GM23338 (cell line): ENCODE measurements around the gene COL20A1. TPM values are rescaled to one million over a fixed set of nuclear protein-coding genes. Genes with fewer than 3 reads are reported as not detected.

Experiments
- ATAC-seq: fragments of 200-7000 bp; cut with Tn5 transposase; 3 replicates; pipeline ENCODE4 v1.9.1; 2020
- DNase-seq: peaks from one replicate; pipeline ENCODE4 v3.0.0-alpha.2; 2015; ENCODE audit warnings: low spot score
- H2AFZ ChIP-seq: fragments of 200-600 bp; sonication (generic); 2 replicates; pipeline ENCODE4 v1.8.0; 2016; ENCODE audit warnings: antibody characterized with exemption, mild to moderate bottlenecking, moderate library complexity
- H3F3A ChIP-seq: fragments of 200-600 bp; sonication (generic); replicated peaks from 2 replicates; pipeline ENCODE4 v1.8.0; 2017; ENCODE audit warnings: antibody characterized with exemption, mixed run types, low read depth
- H3K27ac ChIP-seq: fragments of 200-600 bp; sonication (generic); 2 replicates; pipeline ENCODE4 v1.6.1; 2016; ENCODE audit warnings: low read depth
- H3K27me3 ChIP-seq: fragments of 200-600 bp; sonication (generic); 2 replicates; pipeline ENCODE4 v1.8.0; 2016; ENCODE audit warnings: mild to moderate bottlenecking, mixed run types, moderate library complexity; ENCODE audit not compliant: insufficient read depth
- H3K36me3 ChIP-seq: fragments of 200-600 bp; sonication (generic); 2 replicates; pipeline ENCODE4 v1.8.0; 2016; ENCODE audit warnings: mild to moderate bottlenecking; ENCODE audit not compliant: insufficient read depth
- H3K4me1 ChIP-seq: fragments of 200-600 bp; sonication (generic); 2 replicates; pipeline ENCODE4 v1.8.0; 2016; ENCODE audit warnings: mild to moderate bottlenecking, moderate library complexity; ENCODE audit not compliant: insufficient read depth
- H3K4me2 ChIP-seq: fragments of 200-600 bp; sonication (generic); 2 replicates; pipeline ENCODE4 v1.7.1; 2017; ENCODE audit warnings: mixed run types
- H3K4me3 ChIP-seq: fragments of 200-600 bp; sonication (generic); 2 replicates; pipeline ENCODE4 v1.6.1; 2016; ENCODE audit warnings: mixed run types
- H3K79me2 ChIP-seq: fragments of 200-600 bp; sonication (generic); replicated peaks from 2 replicates; pipeline ENCODE4 v1.8.0; 2017; ENCODE audit warnings: mild to moderate bottlenecking; ENCODE audit not compliant: insufficient read depth
- H3K9me2 ChIP-seq: fragments of 200-600 bp; sonication (generic); 2 replicates; pipeline ENCODE4 v1.8.0; 2017; ENCODE audit not compliant: insufficient read depth
- H4K20me1 ChIP-seq: fragments of 200-600 bp; sonication (generic); replicated peaks from 2 replicates; pipeline ENCODE4 v1.8.0; 2017; ENCODE audit warnings: mild to moderate bottlenecking; ENCODE audit not compliant: insufficient read depth
- H3K27ac Mint-ChIP-seq: 2 replicates; pipeline ENCODE4 v1.8.0; 2020; ENCODE audit warnings: inconsistent platforms, mild to moderate bottlenecking, moderate library complexity, mixed read lengths
- H3K27me3 Mint-ChIP-seq: 3 replicates; pipeline ENCODE4 v1.8.0; 2022; ENCODE audit warnings: low read depth, mild to moderate bottlenecking, moderate library complexity, mixed read lengths, inconsistent platforms; ENCODE audit not compliant: insufficient read depth, poor library complexity
- H3K36me3 Mint-ChIP-seq: 3 replicates; pipeline ENCODE4 v1.8.0; 2021; ENCODE audit warnings: low read depth, mild to moderate bottlenecking, inconsistent platforms, moderate library complexity, mixed read lengths
- H3K4me1 Mint-ChIP-seq: 3 replicates; pipeline ENCODE4 v1.8.0; 2020; ENCODE audit warnings: mild to moderate bottlenecking, inconsistent platforms, mixed read lengths
- H3K4me3 Mint-ChIP-seq: 3 replicates; pipeline ENCODE4 v1.8.0; 2021; ENCODE audit warnings: moderate library complexity, mild to moderate bottlenecking, inconsistent platforms, mixed read lengths
- H3K9me3 Mint-ChIP-seq: 3 replicates; pipeline ENCODE4 v1.8.0; 2020; ENCODE audit warnings: moderate library complexity, mild to moderate bottlenecking, inconsistent platforms, mixed read lengths
- CREB1 ChIP-seq: fragments of 250-450 bp; sonication (Bioruptor Pico); IDR thresholded peaks from 2 replicates; pipeline ENCODE4 v1.5.0; 2020; ENCODE audit warnings: low read depth, mild to moderate bottlenecking, moderate library complexity
- ETS1 ChIP-seq: IDR thresholded peaks from 2 replicates; pipeline ENCODE4 v1.6.1; 2016; ENCODE audit warnings: antibody characterized with exemption
- EZH2 ChIP-seq: fragments of 200-600 bp; sonication (generic); IDR thresholded peaks from one replicate; pipeline ENCODE4 v1.8.0; 2017; ENCODE audit warnings: antibody characterized with exemption, mild to moderate bottlenecking, low read depth; ENCODE audit not compliant: unreplicated experiment
- EZH2phosphoT487 ChIP-seq: fragments of 200-600 bp; sonication (generic); IDR thresholded peaks from one replicate; pipeline ENCODE4 v1.8.1; 2018; ENCODE audit warnings: antibody characterized with exemption; ENCODE audit not compliant: unreplicated experiment
- JUNB ChIP-seq: IDR thresholded peaks from one replicate; pipeline ENCODE4 v1.6.1; 2016; ENCODE audit warnings: antibody characterized with exemption; ENCODE audit not compliant: unreplicated experiment
- NANOG ChIP-seq: IDR thresholded peaks from 2 replicates; pipeline ENCODE4 v1.6.1; 2016; ENCODE audit warnings: antibody characterized with exemption, borderline replicate concordance
- POLR2AphosphoS5 ChIP-seq: IDR thresholded peaks from 2 replicates; pipeline ENCODE4 v1.6.1; 2016; ENCODE audit warnings: antibody characterized with exemption, low read depth
- REST ChIP-seq: IDR thresholded peaks from one replicate; pipeline ENCODE4 v1.6.1; 2018; ENCODE audit warnings: antibody characterized with exemption; ENCODE audit not compliant: unreplicated experiment
- STAT1 ChIP-seq: IDR thresholded peaks from one replicate; pipeline ENCODE4 v1.6.1; 2016; ENCODE audit warnings: antibody characterized with exemption; ENCODE audit not compliant: unreplicated experiment
- ZNF114 ChIP-seq: fragments of 250-450 bp; sonication (Bioruptor Pico); IDR thresholded peaks from 2 replicates; pipeline ENCODE4 v1.5.0; 2020; ENCODE audit warnings: mild to moderate bottlenecking, moderate library complexity
- ZNF331 ChIP-seq: fragments of 250-450 bp; sonication (Bioruptor Pico); IDR thresholded peaks from 2 replicates; pipeline ENCODE4 v1.5.0; 2020; ENCODE audit warnings: low read depth, mild to moderate bottlenecking, moderate library complexity
- polyA plus RNA-seq: library from polyadenylated mRNA; unstranded; fragments of >200 nt; fragmentation: Nextera tagmentation; extraction: Ambion mirVana; gene quantifications from 2 replicates; pipeline ENCODE4 v1.2.1, GENCODE V29; 2016
- total RNA-seq: library from RNA; depleted of rRNA; stranded (reverse); fragments of >200 nt; shearing (Covaris generic); gene quantifications from 2 replicates; pipeline ENCODE4 v1.2.3, GENCODE V29; 2014
- TF ChIP-seq, protein P1 (sequence below): fragments of 250-450 bp; sonication (Bioruptor Pico); IDR thresholded peaks from 2 replicates; pipeline ENCODE4 v1.5.0; 2020; ENCODE audit warnings: mild to moderate bottlenecking, moderate library complexity
- TF ChIP-seq, protein P2 (sequence below), 2 experiments: fragments of 200-600 bp in 1 of 2; sonication (generic) in 1 of 2; conservative IDR thresholded peaks; 2 replicates each; pipeline versions ENCODE4 v1.5.1 to v1.6.1; 2016 to 2017; ENCODE audit warnings: antibody characterized with exemption in 2 of 2, low read depth in 2 of 2, mild to moderate bottlenecking in 2 of 2, moderate library complexity in 1 of 2

COL20A1 gene
- total and polyA plus RNA-seq, 2 experiments from 2014 or later, result 0.28 to 0.79 TPM

GRCh38 chr20:63249891-63250290 is 43.1 kb upstream of the COL20A1 start:
- Histone ChIP-seq H3K4me2 (no peak overlapping the region), H4K20me1 (no peaks in the 10 kb centered on the region), H3K4me3 (no peak overlapping the region), H3K36me3 (no peaks in the 10 kb centered on the region), H3F3A (no peaks in the 10 kb centered on the region), H3K79me2 (no peaks in the 10 kb centered on the region), H2AFZ (no peak overlapping the region), H3K27me3 (peaks cover 26% of the 10 kb centered on the region), H3K27ac (no peak overlapping the region), H3K9me2 (no peaks in the 10 kb centered on the region), H3K4me1 (no peaks in the 10 kb centered on the region; the same call in 1 of the 2 replicates)
- TF ChIP-seq, protein P1, sequence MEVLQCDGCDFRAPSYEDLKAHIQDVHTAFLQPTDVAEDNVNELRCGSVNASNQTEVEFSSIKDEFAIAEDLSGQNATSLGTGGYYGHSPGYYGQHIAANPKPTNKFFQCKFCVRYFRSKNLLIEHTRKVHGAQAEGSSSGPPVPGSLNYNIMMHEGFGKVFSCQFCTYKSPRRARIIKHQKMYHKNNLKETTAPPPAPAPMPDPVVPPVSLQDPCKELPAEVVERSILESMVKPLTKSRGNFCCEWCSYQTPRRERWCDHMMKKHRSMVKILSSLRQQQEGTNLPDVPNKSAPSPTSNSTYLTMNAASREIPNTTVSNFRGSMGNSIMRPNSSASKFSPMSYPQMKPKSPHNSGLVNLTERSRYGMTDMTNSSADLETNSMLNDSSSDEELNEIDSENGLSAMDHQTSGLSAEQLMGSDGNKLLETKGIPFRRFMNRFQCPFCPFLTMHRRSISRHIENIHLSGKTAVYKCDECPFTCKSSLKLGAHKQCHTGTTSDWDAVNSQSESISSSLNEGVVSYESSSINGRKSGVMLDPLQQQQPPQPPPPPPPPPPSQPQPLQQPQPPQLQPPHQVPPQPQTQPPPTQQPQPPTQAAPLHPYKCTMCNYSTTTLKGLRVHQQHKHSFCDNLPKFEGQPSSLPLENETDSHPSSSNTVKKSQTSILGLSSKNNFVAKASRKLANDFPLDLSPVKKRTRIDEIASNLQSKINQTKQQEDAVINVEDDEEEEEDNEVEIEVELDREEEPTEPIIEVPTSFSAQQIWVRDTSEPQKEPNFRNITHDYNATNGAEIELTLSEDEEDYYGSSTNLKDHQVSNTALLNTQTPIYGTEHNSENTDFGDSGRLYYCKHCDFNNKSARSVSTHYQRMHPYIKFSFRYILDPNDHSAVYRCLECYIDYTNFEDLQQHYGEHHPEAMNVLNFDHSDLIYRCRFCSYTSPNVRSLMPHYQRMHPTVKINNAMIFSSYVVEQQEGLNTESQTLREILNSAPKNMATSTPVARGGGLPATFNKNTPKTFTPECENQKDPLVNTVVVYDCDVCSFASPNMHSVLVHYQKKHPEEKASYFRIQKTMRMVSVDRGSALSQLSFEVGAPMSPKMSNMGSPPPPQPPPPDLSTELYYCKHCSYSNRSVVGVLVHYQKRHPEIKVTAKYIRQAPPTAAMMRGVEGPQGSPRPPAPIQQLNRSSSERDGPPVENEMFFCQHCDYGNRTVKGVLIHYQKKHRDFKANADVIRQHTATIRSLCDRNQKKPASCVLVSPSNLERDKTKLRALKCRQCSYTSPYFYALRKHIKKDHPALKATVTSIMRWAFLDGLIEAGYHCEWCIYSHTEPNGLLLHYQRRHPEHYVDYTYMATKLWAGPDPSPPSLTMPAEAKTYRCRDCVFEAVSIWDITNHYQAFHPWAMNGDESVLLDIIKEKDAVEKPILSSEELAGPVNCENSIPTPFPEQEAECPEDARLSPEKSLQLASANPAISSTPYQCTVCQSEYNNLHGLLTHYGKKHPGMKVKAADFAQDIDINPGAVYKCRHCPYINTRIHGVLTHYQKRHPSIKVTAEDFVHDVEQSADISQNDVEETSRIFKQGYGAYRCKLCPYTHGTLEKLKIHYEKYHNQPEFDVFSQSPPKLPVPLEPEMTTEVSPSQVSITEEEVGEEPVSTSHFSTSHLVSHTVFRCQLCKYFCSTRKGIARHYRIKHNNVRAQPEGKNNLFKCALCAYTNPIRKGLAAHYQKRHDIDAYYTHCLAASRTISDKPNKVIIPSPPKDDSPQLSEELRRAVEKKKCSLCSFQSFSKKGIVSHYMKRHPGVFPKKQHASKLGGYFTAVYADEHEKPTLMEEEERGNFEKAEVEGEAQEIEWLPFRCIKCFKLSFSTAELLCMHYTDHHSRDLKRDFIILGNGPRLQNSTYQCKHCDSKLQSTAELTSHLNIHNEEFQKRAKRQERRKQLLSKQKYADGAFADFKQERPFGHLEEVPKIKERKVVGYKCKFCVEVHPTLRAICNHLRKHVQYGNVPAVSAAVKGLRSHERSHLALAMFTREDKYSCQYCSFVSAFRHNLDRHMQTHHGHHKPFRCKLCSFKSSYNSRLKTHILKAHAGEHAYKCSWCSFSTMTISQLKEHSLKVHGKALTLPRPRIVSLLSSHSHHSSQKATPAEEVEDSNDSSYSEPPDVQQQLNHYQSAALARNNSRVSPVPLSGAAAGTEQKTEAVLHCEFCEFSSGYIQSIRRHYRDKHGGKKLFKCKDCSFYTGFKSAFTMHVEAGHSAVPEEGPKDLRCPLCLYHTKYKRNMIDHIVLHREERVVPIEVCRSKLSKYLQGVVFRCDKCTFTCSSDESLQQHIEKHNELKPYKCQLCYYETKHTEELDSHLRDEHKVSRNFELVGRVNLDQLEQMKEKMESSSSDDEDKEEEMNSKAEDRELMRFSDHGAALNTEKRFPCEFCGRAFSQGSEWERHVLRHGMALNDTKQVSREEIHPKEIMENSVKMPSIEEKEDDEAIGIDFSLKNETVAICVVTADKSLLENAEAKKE (CRISPR knock-in tag), result no peak
- TF ChIP-seq EZH2 (no peak), CREB1 (no peak), POLR2AphosphoS5 (no peak), JUNB (no peak), REST (no peak), ETS1 (no peak), NANOG (no peak), ZNF331 (CRISPR knock-in tag) (no peak), ZNF114 (no peak), STAT1 (no peak), EZH2phosphoT487 (no peak)
- TF ChIP-seq, protein P2, sequence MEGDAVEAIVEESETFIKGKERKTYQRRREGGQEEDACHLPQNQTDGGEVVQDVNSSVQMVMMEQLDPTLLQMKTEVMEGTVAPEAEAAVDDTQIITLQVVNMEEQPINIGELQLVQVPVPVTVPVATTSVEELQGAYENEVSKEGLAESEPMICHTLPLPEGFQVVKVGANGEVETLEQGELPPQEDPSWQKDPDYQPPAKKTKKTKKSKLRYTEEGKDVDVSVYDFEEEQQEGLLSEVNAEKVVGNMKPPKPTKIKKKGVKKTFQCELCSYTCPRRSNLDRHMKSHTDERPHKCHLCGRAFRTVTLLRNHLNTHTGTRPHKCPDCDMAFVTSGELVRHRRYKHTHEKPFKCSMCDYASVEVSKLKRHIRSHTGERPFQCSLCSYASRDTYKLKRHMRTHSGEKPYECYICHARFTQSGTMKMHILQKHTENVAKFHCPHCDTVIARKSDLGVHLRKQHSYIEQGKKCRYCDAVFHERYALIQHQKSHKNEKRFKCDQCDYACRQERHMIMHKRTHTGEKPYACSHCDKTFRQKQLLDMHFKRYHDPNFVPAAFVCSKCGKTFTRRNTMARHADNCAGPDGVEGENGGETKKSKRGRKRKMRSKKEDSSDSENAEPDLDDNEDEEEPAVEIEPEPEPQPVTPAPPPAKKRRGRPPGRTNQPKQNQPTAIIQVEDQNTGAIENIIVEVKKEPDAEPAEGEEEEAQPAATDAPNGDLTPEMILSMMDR (conservative IDR thresholded peaks at IDR 0.05; ENCODE audit: low read depth in 2 of 2), result no peak
- ATAC-seq (no peak), DNase-seq (no peak)
- H3K9me3 Mint-ChIP-seq, result peaks cover 3% of the 10 kb centered on the region; the same call in 2 of the 3 replicates
- H3K4me3 Mint-ChIP-seq, result no peak overlapping the region
- peaks cover 29% of the 10 kb centered on the region for H3K27me3 Mint-ChIP-seq
- peaks cover 26% of the 10 kb centered on the region for H3K4me1 Mint-ChIP-seq
- no peak overlapping the region for H3K27ac Mint-ChIP-seq
- no peaks in the 10 kb centered on the region for H3K36me3 Mint-ChIP-seq
